ENCODE results near the gene CDK4. TPM values are rescaled to one million over a fixed set of nuclear protein-coding genes. Genes with fewer than 3 reads are reported as not detected.
A peak's percentile ranks its signal among the peaks of the same experiment; 100 is the strongest.

Gene CDK4
- polyA plus RNA-seq, 1 donor (not counting 4 experiments of a cell fraction or from before 2014, with no cell fraction given): 146 TPM

GRCh38 chr12:57795354-57795753 is 43.2 kb upstream of the CDK4 start:
- H3K9ac ChIP-seq (ENCODE audit: control insufficient read depth, extremely low read depth, insufficient read depth, low read length): no peak overlapping the region
- H3K79me2 ChIP-seq (ENCODE audit: control insufficient read depth, insufficient read depth, low read length): no peaks in the 10 kb centered on the region
- no peak for FAIRE-seq
- H3K4me1 ChIP-seq (ENCODE audit: control insufficient read depth, extremely low read depth, insufficient read depth, low read length): peaks cover 19% of the 10 kb centered on the region
- H3K27me3 ChIP-seq (ENCODE audit: control insufficient read depth, extremely low read depth, insufficient read depth, low read length): no peaks in the 10 kb centered on the region
- no peak overlapping the region for H2AFZ ChIP-seq (ENCODE audit: control insufficient read depth, low read length)
- dilution Hi-C loops (cut with MboI; ENCODE audit: extremely low pct_ligation_motif_present, low sequenced_read_pairs): no loop called here
- no peaks in the 10 kb centered on the region for H4K20me1 ChIP-seq (ENCODE audit: control insufficient read depth, extremely low read depth, insufficient read depth, low read length)
- no peaks in the 10 kb centered on the region for H3K9me1 ChIP-seq (ENCODE audit: control insufficient read depth, extremely low read depth, insufficient read depth, low read length)
- no peaks in the 10 kb centered on the region for H3K9me3 ChIP-seq (ENCODE audit: control insufficient read depth, low read depth, low read length)
- H3K4me2 ChIP-seq (ENCODE audit: control insufficient read depth, extremely low read depth, insufficient read depth, low read depth, low read length): no peak overlapping the region
- H3K4me3 ChIP-seq (ENCODE audit: control insufficient read depth in 2 of 3, extremely low read depth in 1 of 3, insufficient read depth in 2 of 3, low read depth in 1 of 3, low read length in 3 of 3): no peak overlapping the region
- TF ChIP-seq, protein P1, sequence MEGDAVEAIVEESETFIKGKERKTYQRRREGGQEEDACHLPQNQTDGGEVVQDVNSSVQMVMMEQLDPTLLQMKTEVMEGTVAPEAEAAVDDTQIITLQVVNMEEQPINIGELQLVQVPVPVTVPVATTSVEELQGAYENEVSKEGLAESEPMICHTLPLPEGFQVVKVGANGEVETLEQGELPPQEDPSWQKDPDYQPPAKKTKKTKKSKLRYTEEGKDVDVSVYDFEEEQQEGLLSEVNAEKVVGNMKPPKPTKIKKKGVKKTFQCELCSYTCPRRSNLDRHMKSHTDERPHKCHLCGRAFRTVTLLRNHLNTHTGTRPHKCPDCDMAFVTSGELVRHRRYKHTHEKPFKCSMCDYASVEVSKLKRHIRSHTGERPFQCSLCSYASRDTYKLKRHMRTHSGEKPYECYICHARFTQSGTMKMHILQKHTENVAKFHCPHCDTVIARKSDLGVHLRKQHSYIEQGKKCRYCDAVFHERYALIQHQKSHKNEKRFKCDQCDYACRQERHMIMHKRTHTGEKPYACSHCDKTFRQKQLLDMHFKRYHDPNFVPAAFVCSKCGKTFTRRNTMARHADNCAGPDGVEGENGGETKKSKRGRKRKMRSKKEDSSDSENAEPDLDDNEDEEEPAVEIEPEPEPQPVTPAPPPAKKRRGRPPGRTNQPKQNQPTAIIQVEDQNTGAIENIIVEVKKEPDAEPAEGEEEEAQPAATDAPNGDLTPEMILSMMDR (optimal IDR thresholded peaks at IDR 0.05 in 1 of 3, IDR thresholded peaks at IDR 0.05 in 1 of 3, conservative IDR thresholded peaks at IDR 0.05 in 1 of 3; ENCODE audit: extremely low read depth in 1 of 3, insufficient read depth in 2 of 3, low read length in 3 of 3): no peak
- TF ChIP-seq EZH2 (IDR thresholded peaks at IDR 0.05; ENCODE audit: low read length): no peak
- H3K27ac ChIP-seq (ENCODE audit: control insufficient read depth, insufficient read depth, low read length): peak overlapping the region; percentile 64
- peaks cover 12 to 22% of the 10 kb centered on the region in 2 experiments for H3K36me3 ChIP-seq (ENCODE audit: control insufficient read depth in 2 of 2, extremely low read depth in 1 of 2, insufficient read depth in 2 of 2, low read length in 2 of 2)
- DNase-seq (ENCODE audit: low read depth, low spot score): peak; percentile 53

DNA sequence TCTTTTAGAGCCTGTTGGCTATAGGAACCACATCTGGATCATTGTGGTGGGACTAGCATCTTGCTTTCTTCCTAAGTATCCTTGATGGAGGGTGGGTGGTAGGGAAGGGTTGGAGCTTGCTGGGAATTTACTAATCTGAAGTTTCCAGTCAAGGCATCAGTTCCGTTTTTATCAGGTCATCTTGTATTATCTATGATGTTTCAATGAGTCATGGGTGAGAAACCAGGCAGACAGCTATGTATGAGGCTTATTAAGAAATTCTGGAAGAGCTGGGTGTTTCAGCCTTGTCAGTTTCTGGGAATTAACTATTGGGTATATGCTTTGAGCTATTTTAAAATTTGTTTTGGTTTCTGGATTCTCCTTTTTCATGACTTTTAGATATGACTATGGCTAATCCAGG is 41.8 kb upstream of the CDK4 start:
- peak overlapping the region; percentile 24 for H3K9ac ChIP-seq (ENCODE audit: control insufficient read depth, extremely low read depth, insufficient read depth, low read length)
- dilution Hi-C loops (cut with MboI; ENCODE audit: extremely low pct_ligation_motif_present, low sequenced_read_pairs): no loop called here
- no peaks in the 10 kb centered on the region for H3K9me1 ChIP-seq (ENCODE audit: control insufficient read depth, extremely low read depth, insufficient read depth, low read length)
- peak; percentile 73 for FAIRE-seq
- H4K20me1 ChIP-seq (ENCODE audit: control insufficient read depth, extremely low read depth, insufficient read depth, low read length): no peaks in the 10 kb centered on the region
- DNase-seq (ENCODE audit: low read depth, low spot score): peak; percentile 57
- H3K4me2 ChIP-seq (ENCODE audit: control insufficient read depth, extremely low read depth, insufficient read depth, low read depth, low read length): peak overlapping the region; percentile 39
- H3K36me3 ChIP-seq (ENCODE audit: control insufficient read depth in 2 of 2, extremely low read depth in 1 of 2, insufficient read depth in 2 of 2, low read length in 2 of 2): peaks cover 13 to 22% of the 10 kb centered on the region in 2 experiments
- H3K79me2 ChIP-seq (ENCODE audit: control insufficient read depth, insufficient read depth, low read length): no peaks in the 10 kb centered on the region
- peaks cover 19% of the 10 kb centered on the region for H3K4me1 ChIP-seq (ENCODE audit: control insufficient read depth, extremely low read depth, insufficient read depth, low read length)
- no peaks in the 10 kb centered on the region for H3K27me3 ChIP-seq (ENCODE audit: control insufficient read depth, extremely low read depth, insufficient read depth, low read length)
- no peak for TF ChIP-seq EZH2 (IDR thresholded peaks at IDR 0.05; ENCODE audit: low read length)
- TF ChIP-seq, protein P1 (optimal IDR thresholded peaks at IDR 0.05 in 1 of 3, IDR thresholded peaks at IDR 0.05 in 1 of 3, conservative IDR thresholded peaks at IDR 0.05 in 1 of 3; ENCODE audit: extremely low read depth in 1 of 3, insufficient read depth in 2 of 3, low read length in 3 of 3): no peak
- no peak overlapping the region for H3K4me3 ChIP-seq (ENCODE audit: control insufficient read depth in 2 of 3, extremely low read depth in 1 of 3, insufficient read depth in 2 of 3, low read depth in 1 of 3, low read length in 3 of 3)
- H3K27ac ChIP-seq (ENCODE audit: control insufficient read depth, insufficient read depth, low read length): peak overlapping the region; percentile 77
- no peak overlapping the region for H2AFZ ChIP-seq (ENCODE audit: control insufficient read depth, low read length)
- no peaks in the 10 kb centered on the region for H3K9me3 ChIP-seq (ENCODE audit: control insufficient read depth, low read depth, low read length)
